ENCODE measurements around the gene GNAI3.
A peak's percentile ranks its signal among the peaks of the same experiment; 100 is the strongest.

The GNAI3 gene

GRCh38 chr1:109625176-109625575, 76.8 kb downstream of the GNAI3 start:
- no peak for DNase-seq

- peak; percentile 22 for DNase-seq
These were observed 77.5 kb downstream of the GNAI3 start for GRCh38 chr1:109625601-109626560.

- DNase-seq, result no peak
These were observed 78.4 kb downstream of the GNAI3 start for GRCh38 chr1:109626682-109627408.

GRCh38 chr1:109627692-109628399, 79.4 kb downstream of the GNAI3 start:
- no peak for DNase-seq

GRCh38 chr1:109628540-109629321, 80.3 kb downstream of the GNAI3 start:
- DNase-seq, result no peak

- no peak for DNase-seq
These were observed 81.1 kb downstream of the GNAI3 start for GRCh38 chr1:109629372-109630030.

- no peak for DNase-seq
These were observed 81.9 kb downstream of the GNAI3 start for GRCh38 chr1:109630081-109630897.

GRCh38 chr1:109630898-109631512, 82.6 kb downstream of the GNAI3 start:
- no peak for DNase-seq

- DNase-seq, result no peak
These were observed 83.4 kb downstream of the GNAI3 start for GRCh38 chr1:109631513-109632505.

GRCh38 chr1:109632671-109633346, 84.4 kb downstream of the GNAI3 start:
- peak; percentile 81 for DNase-seq

- DNase-seq, result no peak
These were observed 85.9 kb downstream of the GNAI3 start for GRCh38 chr1:109634292-109634691.

- no peak for DNase-seq
These were observed 86.6 kb downstream of the GNAI3 start for GRCh38 chr1:109634771-109635750.

- no peak for DNase-seq
These were observed 87.4 kb downstream of the GNAI3 start for GRCh38 chr1:109635862-109636200.

- DNase-seq, result no peak
These were observed 88.0 kb downstream of the GNAI3 start for GRCh38 chr1:109636201-109636952.

GRCh38 chr1:109637446-109637845, 89.0 kb downstream of the GNAI3 start:
- no peak for DNase-seq

- no peak for DNase-seq
These were observed 90.8 kb downstream of the GNAI3 start for GRCh38 chr1:109639063-109639840.

Measured in NCI-H2171 (cell line).